B cell (primary cell): ENCODE results near the gene CAMTA2. TPM values are rescaled to one million over a fixed set of nuclear protein-coding genes. Genes with fewer than 3 reads are reported as not detected.

ENCODE experiments used
- ATAC-seq: fragments of 200-7000 bp; cut with Tn5 transposase; one replicate; pipeline ENCODE4 v1.10.0; 2021; ENCODE audit warnings: low read depth, mild to moderate bottlenecking, moderate number of reproducible peaks, moderate library complexity
- CTCF ChIA-PET: fragments of 350-600 bp; sonication (Branson Sonifier 250); formaldehyde crosslinking; loops from one replicate; lab custom pipeline; 2021; ENCODE audit warnings: antibody characterized with exemption, inconsistent platforms; lab: Charles Lee
- POLR2A ChIA-PET: fragments of 350-600 bp; sonication (Branson Sonifier 250); formaldehyde crosslinking; loops from one replicate; lab custom pipeline; 2021; ENCODE audit warnings: antibody characterized with exemption; lab: Charles Lee
- DNase-seq: peaks from one replicate; pipeline ENCODE4 v3.0.0; 2013
- H2AFZ ChIP-seq: 2 replicates; pipeline ENCODE4 v1.6.1; 2012; ENCODE audit warnings: mild to moderate bottlenecking, low read depth, low read length; ENCODE audit not compliant: insufficient read depth, poor library complexity, severe bottlenecking
- H3K27ac ChIP-seq, 2 donors: 1 replicate in 1 of 2; 2 replicates in 1 of 2; pipeline ENCODE4 v1.5.1; 2012 to 2013; ENCODE audit warnings: low read length in 2 of 2, mild to moderate bottlenecking in 2 of 2, moderate library complexity in 1 of 2
- H3K27me3 ChIP-seq, 4 experiments: fragments of 200-600 bp in 1 of 4; sonication (generic) in 1 of 4; replicated peaks in 1 of 4; 1 replicate in 2 of 4; 2 replicates in 2 of 4; pipeline versions ENCODE4 v1.6.1 to v1.7.0; 2013 to 2016; ENCODE audit warnings: low read length in 3 of 4, mild to moderate bottlenecking in 2 of 4, mixed read lengths in 1 of 4, moderate library complexity in 1 of 4; ENCODE audit not compliant: insufficient read depth in 4 of 4, control insufficient read depth in 3 of 4; ENCODE audit errors: control extremely low read depth in 1 of 4
- H3K36me3 ChIP-seq, 2 experiments: replicated peaks in 1 of 2; 1 replicate in 1 of 2; 2 replicates in 1 of 2; pipeline versions ENCODE4 v1.6.1 to v1.7.1; 2013; ENCODE audit warnings: low read length in 1 of 2; ENCODE audit not compliant: insufficient read depth in 2 of 2, control insufficient read depth in 1 of 2; ENCODE audit errors: control extremely low read depth in 1 of 2, extremely low read depth in 1 of 2
- H3K4me1 ChIP-seq, 2 donors: fragments of 200-600 bp in 1 of 2; sonication (generic) in 1 of 2; 1 replicate in 1 of 2; 2 replicates in 1 of 2; pipeline versions ENCODE4 v1.5.1 to v1.6.1; 2013 to 2017; ENCODE audit warnings: low read length in 2 of 2; ENCODE audit not compliant: control insufficient read depth in 2 of 2, insufficient read depth in 2 of 2
- H3K4me2 ChIP-seq: replicated peaks from 2 replicates; pipeline ENCODE3; 2012; ENCODE audit warnings: mild to moderate bottlenecking, low read depth, low read length; ENCODE audit not compliant: poor library complexity, severe bottlenecking
- H3K4me3 ChIP-seq, 5 experiments: fragments of 200-600 bp in 1 of 5; sonication (generic) in 1 of 5; 1 replicate in 3 of 5; 2 replicates in 2 of 5; pipeline versions ENCODE4 v1.5.1 to v1.7.0; 2011 to 2016; ENCODE audit warnings: low read length in 4 of 5, mild to moderate bottlenecking in 4 of 5, low read depth in 2 of 5, control low read depth in 1 of 5, moderate library complexity in 1 of 5; ENCODE audit not compliant: insufficient read depth in 1 of 5; ENCODE audit errors: control extremely low read depth in 1 of 5, extremely low read depth in 1 of 5
- H3K79me2 ChIP-seq: fragments of 200-600 bp; sonication (generic); one replicate; pipeline ENCODE4 v1.6.0; 2016; ENCODE audit warnings: low read length; ENCODE audit not compliant: control insufficient read depth, insufficient read depth
- H3K9ac ChIP-seq: fragments of 200-600 bp; sonication (generic); 2 replicates; pipeline ENCODE4 v1.6.1; 2017; ENCODE audit warnings: mild to moderate bottlenecking, low read length, moderate library complexity
- H3K9me3 ChIP-seq, 3 donors: one replicate each; pipeline versions ENCODE4 v1.6.1 to v1.7.1; 2013; ENCODE audit warnings: low read length in 2 of 3; ENCODE audit not compliant: control insufficient read depth in 2 of 3, insufficient read depth in 1 of 3; ENCODE audit errors: control extremely low read depth in 1 of 3
- H4K20me1 ChIP-seq: 2 replicates; pipeline ENCODE4 v1.6.0; 2012; ENCODE audit warnings: mild to moderate bottlenecking, low read length; ENCODE audit not compliant: insufficient read depth, control insufficient read depth, poor library complexity, severe bottlenecking
- H3K27ac Mint-ChIP-seq: one replicate; pipeline ENCODE4 v1.8.0; 2021; ENCODE audit warnings: mixed read lengths
- H3K27me3 Mint-ChIP-seq: one replicate; pipeline ENCODE4 v1.8.0; 2021; ENCODE audit warnings: mixed read lengths
- H3K4me1 Mint-ChIP-seq: one replicate; pipeline ENCODE4 v1.8.0; 2021; ENCODE audit warnings: mixed read lengths
- H3K4me3 Mint-ChIP-seq: one replicate; pipeline ENCODE4 v1.8.0; 2021; ENCODE audit warnings: mixed read lengths
- H3K9me3 Mint-ChIP-seq: one replicate; pipeline ENCODE4 v1.8.0; 2022; ENCODE audit warnings: mixed read lengths; ENCODE audit not compliant: insufficient read depth
- EZH2 ChIP-seq: IDR thresholded peaks from 2 replicates; pipeline ENCODE4 v1.6.1; 2012; ENCODE audit warnings: borderline replicate concordance, low read depth, mild to moderate bottlenecking, moderate library complexity, low read length; ENCODE audit not compliant: insufficient read depth, poor library complexity, severe bottlenecking
- WGBS: methylation state at CpG from one replicate; pipeline ENCODE4 v1.1.5; 2013; ENCODE audit warnings: missing lambda C conversion rate; ENCODE audit not compliant: insufficient coverage; 5-methylcytosine and 5-hydroxymethylcytosine counted together
- intact Hi-C: fragments of 100-400 bp; cut with micrococcal nuclease; formaldehyde crosslinking; loops from one replicate; pipeline ENCODE4 v1.10.0; 2022
- polyA plus RNA-seq: library from polyadenylated mRNA; depleted of rRNA; stranded (reverse); fragments of >200 nt; gene quantifications from 2 replicates; pipeline ENCODE4 v1.2.3, GENCODE V29; 2012
- total RNA-seq, 2 donors: library from RNA; stranded (reverse); fragments of 120-200 nt in 1 of 2; gene quantifications; 1 replicate in 1 of 2; 2 replicates in 1 of 2; pipeline versions ENCODE4 v1.2.3 to v1.2.4, GENCODE V29; 2013 to 2022
- TF ChIP-seq, protein P1 (sequence below): fragments of 200-600 bp; IDR thresholded peaks from one replicate; pipeline ENCODE4 v1.8.0; 2022; ENCODE audit warnings: antibody characterized with exemption, mild to moderate bottlenecking

Gene CAMTA2
- total and polyA plus RNA-seq, 2 donors (not counting 1 experiment from before 2014, with no cell fraction given): 48.3 to 57.9 TPM

GRCh38 chr17:4966844-4967538 lies 20.5 kb downstream of the CAMTA2 start:
- Histone ChIP-seq H3K4me2 (peak overlapping the region; percentile 85), H3K36me3 (peaks cover 0 to 3% of the 10 kb centered on the region in 2 experiments), H4K20me1 (no peaks in the 10 kb centered on the region), H3K4me3 (peak overlapping the region; percentile 68 to 92 (median 84)), H3K4me1 (peaks cover 17 to 22% of the 10 kb centered on the region in 2 donors), H3K27ac (peak overlapping the region; percentile 67 to 68), H3K9me3 (no peaks in the 10 kb centered on the region), H2AFZ (peak overlapping the region; percentile 75), H3K27me3 (no peaks in the 10 kb centered on the region), H3K79me2 (peaks cover 26% of the 10 kb centered on the region), H3K9ac (peak overlapping the region; percentile 73)
- WGBS: under 1% methylated on average over 23 of the region's 42 CpGs
- no peak for TF ChIP-seq EZH2
- TF ChIP-seq, protein P1, sequence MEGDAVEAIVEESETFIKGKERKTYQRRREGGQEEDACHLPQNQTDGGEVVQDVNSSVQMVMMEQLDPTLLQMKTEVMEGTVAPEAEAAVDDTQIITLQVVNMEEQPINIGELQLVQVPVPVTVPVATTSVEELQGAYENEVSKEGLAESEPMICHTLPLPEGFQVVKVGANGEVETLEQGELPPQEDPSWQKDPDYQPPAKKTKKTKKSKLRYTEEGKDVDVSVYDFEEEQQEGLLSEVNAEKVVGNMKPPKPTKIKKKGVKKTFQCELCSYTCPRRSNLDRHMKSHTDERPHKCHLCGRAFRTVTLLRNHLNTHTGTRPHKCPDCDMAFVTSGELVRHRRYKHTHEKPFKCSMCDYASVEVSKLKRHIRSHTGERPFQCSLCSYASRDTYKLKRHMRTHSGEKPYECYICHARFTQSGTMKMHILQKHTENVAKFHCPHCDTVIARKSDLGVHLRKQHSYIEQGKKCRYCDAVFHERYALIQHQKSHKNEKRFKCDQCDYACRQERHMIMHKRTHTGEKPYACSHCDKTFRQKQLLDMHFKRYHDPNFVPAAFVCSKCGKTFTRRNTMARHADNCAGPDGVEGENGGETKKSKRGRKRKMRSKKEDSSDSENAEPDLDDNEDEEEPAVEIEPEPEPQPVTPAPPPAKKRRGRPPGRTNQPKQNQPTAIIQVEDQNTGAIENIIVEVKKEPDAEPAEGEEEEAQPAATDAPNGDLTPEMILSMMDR: no peak
- POLR2A ChIA-PET: interaction anchor here (0.6 to 4.7 kb wide), 22 partner anchors 11 to 453 kb away, joined by 3 to 81 read pairs (median 5); partner anchors contain the start of genes ARRB2, C17orf107, CAMTA2 and CHRNE
- ATAC-seq: peak; percentile 85
- no peak overlapping the region for H3K27ac Mint-ChIP-seq
- CTCF ChIA-PET: interaction anchor here (0.6 to 4.3 kb wide), 22 partner anchors 10 to 453 kb away, joined by 3 to 32 read pairs (median 4); partner anchors contain the start of genes CAMTA2, CHRNE, PFN1 and RNF167
- DNase-seq: peak; percentile 99
- no peaks in the 10 kb centered on the region for H3K27me3 Mint-ChIP-seq
- H3K9me3 Mint-ChIP-seq: no peaks in the 10 kb centered on the region
- H3K4me3 Mint-ChIP-seq: no peak overlapping the region
- H3K4me1 Mint-ChIP-seq: peaks cover 15% of the 10 kb centered on the region
- intact Hi-C loops: loop anchor here (1.0 to 5.0 kb wide), 12 partner anchors 13 to 257 kb away; partner anchors contain the start of genes ARRB2, C17orf107, CAMTA2 and INCA1
